SK-N-MC (cell line): ENCODE data around the gene CNGB1.
"Not testable (repeated sequence)": the region's sequence is repeated elsewhere in the genome, so short reads cannot be mapped to it uniquely, and the experiment has no call there.

ENCODE experiments used
- DNase-seq: peaks from one replicate; pipeline ENCODE4 v3.0.0-alpha.2; 2011; ENCODE audit warnings: low read depth, low spot score
- H3K27ac ChIP-seq: fragments of 200-600 bp; sonication (generic); 2 replicates; pipeline ENCODE4 v1.5.1; 2016; ENCODE audit warnings: mixed run types
- H3K36me3 ChIP-seq: fragments of 200-600 bp; sonication (generic); 2 replicates; pipeline ENCODE4 v1.6.1; 2017; ENCODE audit warnings: antibody characterized with exemption, low read length, mixed read lengths; ENCODE audit not compliant: insufficient read depth
- H3K4me3 ChIP-seq: fragments of 200-600 bp; sonication (generic); 2 replicates; pipeline ENCODE4 v1.5.1; 2016
- H3K9ac ChIP-seq: fragments of 200-600 bp; sonication (generic); 2 replicates; pipeline ENCODE4 v1.8.0; 2017; ENCODE audit warnings: mixed run types, mixed read lengths; ENCODE audit not compliant: insufficient read length
- H3K9me3 ChIP-seq: fragments of 200-600 bp; sonication (generic); 2 replicates; pipeline ENCODE4 v1.6.1; 2017; ENCODE audit warnings: low read depth, mild to moderate bottlenecking, antibody characterized with exemption, low read length, moderate library complexity, mixed read lengths
- EZH2 ChIP-seq: fragments of 200-600 bp; sonication (generic); IDR thresholded peaks from one replicate; pipeline ENCODE4 v1.6.1; 2017; ENCODE audit warnings: antibody characterized with exemption
- FOXP2 ChIP-seq: optimal IDR thresholded peaks from 2 replicates; pipeline ENCODE3; 2011; ENCODE audit warnings: mild to moderate bottlenecking, moderate library complexity; ENCODE audit not compliant: insufficient read depth; ENCODE audit errors: extremely low read length, control extremely low read depth
- POLR2AphosphoS5 ChIP-seq: IDR thresholded peaks from 2 replicates; pipeline ENCODE4 v1.6.1; 2012; ENCODE audit warnings: mild to moderate bottlenecking, low read depth, low read length, borderline replicate concordance

Gene CNGB1

DNA sequence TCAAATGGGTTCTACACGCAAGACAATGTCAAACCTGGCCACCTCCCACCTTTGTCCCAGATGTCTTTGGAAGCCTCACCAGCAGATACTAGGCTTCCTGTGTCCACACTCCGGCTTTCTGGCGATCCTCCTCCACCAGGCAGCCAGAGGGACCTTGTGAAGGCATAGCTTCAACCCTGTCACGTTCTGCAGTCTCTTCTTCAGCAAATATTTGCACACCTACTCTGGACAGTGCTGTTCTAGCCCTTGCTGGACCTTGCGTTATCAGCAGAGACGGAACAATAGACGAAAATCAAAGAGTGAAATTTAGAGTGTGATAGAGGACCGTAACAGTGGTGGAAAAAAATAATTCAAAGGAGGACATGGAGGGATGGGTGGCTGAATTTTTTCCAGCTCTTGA lies 130.1 kb downstream of the CNGB1 start:
- Histone ChIP-seq H3K4me3 (no peak overlapping the region), H3K36me3 (no peaks in the 10 kb centered on the region), H3K9ac (no peak overlapping the region), H3K9me3 (no peaks in the 10 kb centered on the region), H3K27ac (no peak overlapping the region)
- DNase-seq = no peak
- TF ChIP-seq EZH2 = no peak

DNA sequence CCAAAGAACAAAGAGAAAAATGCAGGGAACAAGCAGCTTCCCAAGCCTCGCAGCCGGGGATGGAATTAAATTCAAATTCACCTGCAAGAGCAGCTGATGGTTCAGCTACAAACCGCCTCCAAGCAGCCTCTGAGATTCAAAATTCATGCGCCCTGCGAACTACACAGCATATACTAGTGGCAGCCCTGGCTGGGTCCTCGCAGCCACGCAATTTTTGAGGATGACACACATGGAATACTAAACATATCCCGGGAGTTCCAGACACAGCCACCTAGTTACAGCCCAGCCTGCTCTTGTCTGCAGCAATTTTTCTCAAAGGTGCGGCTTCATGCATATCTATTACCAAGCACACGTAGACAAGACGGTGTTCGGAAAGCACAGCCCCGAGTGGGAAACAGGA lies 132.8 kb downstream of the CNGB1 start:
- Histone ChIP-seq H3K36me3 (no peaks in the 10 kb centered on the region), H3K4me3 (peak overlapping the region; percentile 42), H3K9ac (no peak overlapping the region), H3K27ac (peak overlapping the region; percentile 86), H3K9me3 (no peaks in the 10 kb centered on the region)
- TF ChIP-seq POLR2AphosphoS5 = no peak
- TF ChIP-seq FOXP2 = no peak
- no peak for TF ChIP-seq EZH2
- DNase-seq = no peak

DNA sequence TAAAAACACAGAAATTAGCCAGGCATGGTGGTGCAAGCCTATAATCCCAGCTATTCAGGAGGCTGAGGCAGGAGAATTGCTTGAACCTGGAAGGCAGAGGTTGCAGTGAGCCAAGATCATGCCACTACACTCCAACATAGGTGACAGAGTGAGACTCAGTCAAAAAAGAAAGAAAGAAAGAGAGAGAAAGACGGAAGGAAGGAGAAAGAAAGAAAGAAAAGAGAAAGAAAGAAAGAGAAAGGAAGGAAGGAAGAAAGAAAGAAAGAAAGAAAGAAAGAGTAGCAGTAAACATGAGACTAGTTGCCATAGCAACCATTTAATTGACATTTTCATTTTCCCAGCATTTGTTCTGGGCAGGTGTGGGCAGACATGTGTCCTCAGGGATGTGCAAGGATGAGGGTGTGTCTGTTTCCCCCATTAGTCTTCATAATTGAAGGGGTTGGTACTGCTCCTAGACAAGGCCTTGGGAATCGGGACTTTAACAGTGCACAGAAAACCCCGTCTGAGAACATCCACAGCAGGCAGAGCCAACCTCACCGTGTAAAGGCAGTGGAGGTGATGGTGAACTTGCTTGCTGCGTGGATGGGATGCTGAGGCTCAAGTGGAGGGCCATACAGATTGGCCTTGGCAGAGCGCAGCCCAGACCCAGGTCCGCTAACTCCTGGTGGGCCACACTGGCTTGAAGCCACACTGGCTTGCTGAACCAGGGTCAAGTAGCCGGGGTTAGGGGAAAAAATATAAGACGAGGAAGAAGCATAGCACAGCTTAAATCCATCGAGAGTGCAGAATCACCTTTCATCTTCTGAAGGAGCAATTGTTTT lies 133.4 kb downstream of the CNGB1 start:
- TF ChIP-seq EZH2 (no peak), POLR2AphosphoS5 (no peak), FOXP2 (no peak)
- H3K36me3 ChIP-seq = no peaks in the 10 kb centered on the region
- no peak overlapping the region for H3K4me3 ChIP-seq
- DNase-seq = no peak
- H3K9me3 ChIP-seq = no peaks in the 10 kb centered on the region
- peak overlapping the region; percentile 86 for H3K27ac ChIP-seq
- H3K9ac ChIP-seq = no peak overlapping the region

- not testable (repeated sequence) for DNase-seq, H3K36me3 ChIP-seq, H3K9me3 ChIP-seq
- Histone ChIP-seq H3K9ac (peak overlapping the region; percentile 47), H3K27ac (peak overlapping the region; percentile 75), H3K4me3 (peak overlapping the region; percentile 63)
These were observed 135.5 kb downstream of the CNGB1 start for GRCh38 chr16:57835439-57835838.

DNA sequence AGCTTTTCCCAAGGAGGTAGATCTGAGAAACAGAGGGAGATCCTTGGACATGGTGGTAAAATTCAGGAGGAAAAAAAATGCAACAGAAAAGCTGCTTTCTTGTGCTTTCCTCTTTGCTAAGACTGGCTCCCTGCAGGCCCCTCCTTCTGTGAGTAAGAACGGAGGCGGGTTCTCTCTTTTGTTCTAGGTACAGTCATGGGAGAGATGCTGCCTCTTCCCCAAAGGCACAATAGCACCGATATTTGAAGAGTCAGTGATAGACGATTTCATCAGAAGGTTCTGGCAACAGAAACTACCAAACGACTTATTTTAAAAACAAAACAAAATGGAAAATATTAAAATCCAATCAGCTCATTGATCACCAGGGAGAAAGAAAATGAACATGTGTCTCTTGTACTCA lies 136.0 kb downstream of the CNGB1 start:
- Histone ChIP-seq H3K27ac (peak overlapping the region; percentile 75), H3K9me3 (no peaks in the 10 kb centered on the region), H3K36me3 (no peaks in the 10 kb centered on the region), H3K4me3 (peak overlapping the region; percentile 63), H3K9ac (peak overlapping the region; percentile 47)
- no peak for TF ChIP-seq POLR2AphosphoS5
- TF ChIP-seq EZH2 = no peak
- TF ChIP-seq FOXP2 = no peak
- DNase-seq = no peak
